Muscle layer of colon (tissue), 2 donors: ENCODE data around the gene TCF7L2.
A peak's percentile ranks its signal among the peaks of the same experiment; 100 is the strongest.

ENCODE experiments used
- H3K27ac ChIP-seq: one replicate; pipeline ENCODE4 v1.7.0; 2013; ENCODE audit warnings: low read depth, mild to moderate bottlenecking, low read length, moderate library complexity
- H3K27me3 ChIP-seq, 2 donors: one replicate each; pipeline ENCODE4 v1.7.0; 2013; ENCODE audit warnings: low read length in 2 of 2, mild to moderate bottlenecking in 2 of 2; ENCODE audit not compliant: insufficient read depth in 2 of 2, control insufficient read depth in 1 of 2
- H3K36me3 ChIP-seq: one replicate; pipeline ENCODE4 v1.7.0; 2013; ENCODE audit warnings: mild to moderate bottlenecking, low read length; ENCODE audit not compliant: insufficient read depth
- H3K4me1 ChIP-seq: one replicate; pipeline ENCODE4 v1.7.0; 2013; ENCODE audit warnings: mild to moderate bottlenecking, low read length; ENCODE audit not compliant: insufficient read depth
- H3K4me3 ChIP-seq, 2 donors: one replicate each; pipeline ENCODE4 v1.7.0; 2013; ENCODE audit warnings: low read length in 2 of 2, low read depth in 1 of 2, mild to moderate bottlenecking in 1 of 2, moderate library complexity in 1 of 2
- H3K9ac ChIP-seq: one replicate; pipeline ENCODE4 v1.7.0; 2013; ENCODE audit warnings: low read length
- H3K9me3 ChIP-seq: one replicate; pipeline ENCODE4 v1.7.0; 2013; ENCODE audit warnings: mild to moderate bottlenecking, low read length
- donor health status: abdominal sarcoma.
- donor health status: Adenocarcinoma of cecum.

TCF7L2 gene

DNA sequence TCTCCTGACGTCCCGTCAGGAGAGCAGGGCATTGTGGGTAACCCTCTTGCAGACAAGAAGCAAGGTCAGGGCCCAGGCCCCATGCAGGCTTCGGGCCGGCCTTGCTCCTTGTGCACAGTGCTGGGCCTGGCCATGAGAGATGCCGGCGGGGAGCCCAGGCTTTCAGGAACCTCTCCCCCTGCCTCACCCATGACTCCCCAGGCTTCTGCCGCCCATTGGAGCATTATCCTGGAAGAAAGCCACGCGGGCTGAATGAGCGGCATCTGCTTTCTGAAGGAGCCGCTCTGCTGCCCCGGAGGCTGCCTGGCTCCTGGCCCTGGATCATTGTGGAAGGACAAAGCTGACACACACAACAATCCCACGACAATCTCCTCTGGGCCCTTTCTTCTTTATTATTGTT lies 233.5 kb downstream of the TCF7L2 start:
- Histone ChIP-seq H3K36me3 (no peaks in the 10 kb centered on the region), H3K9ac (no peak overlapping the region), H3K4me1 (peaks cover 42% of the 10 kb centered on the region), H3K4me3 (no peak overlapping the region), H3K9me3 (no peaks in the 10 kb centered on the region), H3K27ac (no peak overlapping the region), H3K27me3 (no peaks in the 10 kb centered on the region)

DNA sequence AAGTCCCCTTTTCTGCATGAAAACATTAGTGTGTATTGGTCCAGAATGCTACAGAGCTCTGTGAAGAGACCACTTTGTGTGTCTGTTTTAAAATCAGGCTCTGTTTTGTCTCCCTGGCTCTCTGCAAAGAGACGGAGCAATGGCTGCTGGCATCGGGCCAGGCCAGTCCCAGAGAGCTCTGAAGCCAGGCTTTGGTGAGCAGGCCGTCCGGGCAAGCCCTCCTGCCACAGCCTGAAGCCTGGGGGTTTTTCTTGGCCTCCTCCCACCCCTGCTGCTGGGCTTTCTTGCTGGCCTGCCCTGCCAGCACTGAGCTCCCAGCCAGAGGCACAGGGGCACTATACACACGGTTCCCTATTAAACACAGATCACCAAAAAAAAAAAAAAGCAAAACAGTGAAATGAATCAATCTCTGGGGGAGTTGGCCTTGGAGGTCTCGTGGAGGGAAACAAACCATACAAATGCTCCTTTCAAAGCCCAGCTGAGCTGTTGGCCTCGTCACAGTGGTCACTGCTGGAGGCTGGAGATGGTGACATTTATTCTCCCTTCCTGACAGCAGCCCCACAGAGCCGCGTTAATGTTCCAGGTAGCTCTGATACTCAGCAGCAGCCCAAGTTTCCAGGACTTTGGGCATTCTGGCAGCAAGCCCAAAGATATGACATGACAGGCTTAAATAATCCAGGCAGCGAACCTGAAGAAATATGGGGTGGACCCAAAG lies 237.2 kb downstream of the TCF7L2 start:
- H3K4me1 ChIP-seq, result peaks cover 28% of the 10 kb centered on the region
- no peak overlapping the region for H3K9ac ChIP-seq
- peak overlapping the region; percentile 19 for H3K27ac ChIP-seq
- no peak overlapping the region for H3K4me3 ChIP-seq
- no peaks in the 10 kb centered on the region for H3K27me3 ChIP-seq
- H3K9me3 ChIP-seq, result no peaks in the 10 kb centered on the region
- no peaks in the 10 kb centered on the region for H3K36me3 ChIP-seq

GRCh38 chr10:113199459-113199858 lies 249.4 kb downstream of the TCF7L2 start:
- H3K4me3 ChIP-seq, result no peak overlapping the region

DNA sequence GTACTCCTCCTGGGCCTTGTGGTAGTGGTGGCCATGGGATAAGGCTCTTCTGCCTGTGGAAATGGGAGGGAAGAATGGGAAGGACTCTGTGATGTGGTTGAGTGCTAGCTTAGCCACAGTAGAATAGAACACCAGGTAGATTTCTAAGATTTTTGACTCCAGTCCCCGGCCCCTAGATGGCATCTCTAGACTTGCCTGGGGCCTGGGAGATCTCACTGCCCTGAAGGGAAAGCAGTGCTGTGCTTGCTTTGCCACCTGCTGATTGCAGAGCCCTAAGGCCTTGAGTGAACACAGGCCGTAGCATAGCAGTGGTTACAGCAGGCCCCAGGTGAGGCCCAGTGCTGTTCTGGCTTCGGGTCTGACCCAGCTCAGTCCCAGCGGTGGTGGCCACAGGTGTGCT lies 252.0 kb downstream of the TCF7L2 start:
- no peak overlapping the region for H3K4me3 ChIP-seq
- no peak overlapping the region for H3K27ac ChIP-seq
- H3K9ac ChIP-seq, result no peak overlapping the region
- no peaks in the 10 kb centered on the region for H3K4me1 ChIP-seq
- no peaks in the 10 kb centered on the region for H3K36me3 ChIP-seq
- peaks cover 5% of the 10 kb centered on the region for H3K9me3 ChIP-seq
- H3K27me3 ChIP-seq, result no peaks in the 10 kb centered on the region

More at GRCh38 chr10:113199459-113199858, 249.4 kb downstream of the TCF7L2 start:
- Histone ChIP-seq H3K27me3 (no peaks in the 10 kb centered on the region), H3K4me1 (no peaks in the 10 kb centered on the region), H3K36me3 (no peaks in the 10 kb centered on the region), H3K9me3 (no peaks in the 10 kb centered on the region), H3K9ac (no peak overlapping the region), H3K27ac (no peak overlapping the region)

GRCh38 chr10:113207924-113208323 lies 257.9 kb downstream of the TCF7L2 start:
- Histone ChIP-seq H3K27me3 (no peaks in the 10 kb centered on the region), H3K27ac (no peak overlapping the region), H3K4me1 (no peaks in the 10 kb centered on the region), H3K36me3 (no peaks in the 10 kb centered on the region), H3K4me3 (no peak overlapping the region), H3K9ac (no peak overlapping the region), H3K9me3 (peaks cover 10% of the 10 kb centered on the region)

GRCh38 chr10:113213035-113213434 lies 263.0 kb downstream of the TCF7L2 start:
- no peak overlapping the region for H3K9ac ChIP-seq
- H3K9me3 ChIP-seq, result no peaks in the 10 kb centered on the region
- no peaks in the 10 kb centered on the region for H3K4me1 ChIP-seq
- no peaks in the 10 kb centered on the region for H3K27me3 ChIP-seq
- H3K4me3 ChIP-seq, result no peak overlapping the region
- no peaks in the 10 kb centered on the region for H3K36me3 ChIP-seq
- no peak overlapping the region for H3K27ac ChIP-seq

GRCh38 chr10:113214331-113214730 lies 264.3 kb downstream of the TCF7L2 start:
- Histone ChIP-seq H3K27ac (no peak overlapping the region), H3K9me3 (no peaks in the 10 kb centered on the region), H3K27me3 (no peaks in the 10 kb centered on the region), H3K9ac (no peak overlapping the region), H3K36me3 (no peaks in the 10 kb centered on the region), H3K4me3 (no peak overlapping the region), H3K4me1 (no peaks in the 10 kb centered on the region)

GRCh38 chr10:113216102-113216501 lies 266.1 kb downstream of the TCF7L2 start:
- no peaks in the 10 kb centered on the region for H3K27me3 ChIP-seq
- H3K4me3 ChIP-seq, result no peak overlapping the region
- H3K9ac ChIP-seq, result no peak overlapping the region
- no peaks in the 10 kb centered on the region for H3K9me3 ChIP-seq
- H3K27ac ChIP-seq, result no peak overlapping the region
- no peaks in the 10 kb centered on the region for H3K4me1 ChIP-seq
- H3K36me3 ChIP-seq, result no peaks in the 10 kb centered on the region
